Panc1 (cell line): ENCODE data around the gene TMEM129. TPM values are rescaled to one million over a fixed set of nuclear protein-coding genes. Genes with fewer than 3 reads are reported as not detected.
A peak's percentile ranks its signal among the peaks of the same experiment; 100 is the strongest.

ENCODE experiments used
- ATAC-seq: fragments of 200-7000 bp; cut with Tn5 transposase; 2 replicates; pipeline ENCODE4 v1.9.1; 2020; ENCODE audit warnings: mild to moderate bottlenecking, moderate library complexity
- BruUV-seq: library from RNA; stranded (reverse); fragments of 400-500 nt; replicated peaks from 2 replicates; lab custom pipeline; 2021; lab: Mats Ljungman, UMichigan
- CTCF ChIA-PET: fragments of 300-600 bp; sonication (Branson Sonifier 250); formaldehyde crosslinking; loops from one replicate; lab custom pipeline; 2022; ENCODE audit warnings: antibody characterized with exemption; lab: Charles Lee
- POLR2A ChIA-PET: fragments of 300-600 bp; sonication (Branson Sonifier 250); formaldehyde crosslinking; loops from one replicate; lab custom pipeline; 2022; ENCODE audit warnings: antibody characterized with exemption; lab: Charles Lee
- DNase-seq: peaks from one replicate; pipeline ENCODE4 v3.0.0-alpha.2; 2010; ENCODE audit warnings: low read depth, low spot score
- H3K27ac ChIP-seq: 2 replicates; pipeline ENCODE4 v1.5.1; 2011; ENCODE audit warnings: mild to moderate bottlenecking, low read length, inconsistent platforms
- H3K27me3 ChIP-seq: fragments of 200-500 bp; sonication (Bioruptor generic); 2 replicates; pipeline ENCODE4 v1.6.0; 2014; ENCODE audit warnings: low read length, inconsistent platforms; ENCODE audit not compliant: control insufficient read depth, insufficient read depth
- H3K36me3 ChIP-seq: fragments of 200-500 bp; sonication (Bioruptor generic); 2 replicates; pipeline ENCODE4 v1.5.1; 2014; ENCODE audit warnings: inconsistent platforms, mild to moderate bottlenecking, low read length, moderate library complexity; ENCODE audit not compliant: control insufficient read depth, insufficient read depth
- H3K4me1 ChIP-seq: 2 replicates; pipeline ENCODE4 v1.5.1; 2011; ENCODE audit warnings: inconsistent platforms, mild to moderate bottlenecking, low read length, moderate library complexity; ENCODE audit not compliant: control insufficient read depth, insufficient read depth
- H3K4me3 ChIP-seq, 2 experiments: 2 replicates each; pipeline ENCODE4 v1.5.1; 2011 to 2012; ENCODE audit warnings: low read depth in 2 of 2, low read length in 2 of 2, mild to moderate bottlenecking in 2 of 2, inconsistent platforms in 1 of 2, moderate library complexity in 1 of 2
- H3K9me3 ChIP-seq: fragments of 200-500 bp; sonication (Bioruptor generic); 2 replicates; pipeline ENCODE4 v1.5.1; 2014; ENCODE audit warnings: low read depth, mild to moderate bottlenecking, inconsistent platforms, low read length, moderate library complexity; ENCODE audit not compliant: control insufficient read depth, insufficient read depth
- CTCF ChIP-seq: fragments of 450-650 bp; IDR thresholded peaks from 2 replicates; pipeline ENCODE4 v1.5.1; 2017; ENCODE audit warnings: mild to moderate bottlenecking
- POLR2AphosphoS5 ChIP-seq: IDR thresholded peaks from 2 replicates; pipeline ENCODE4 v1.6.1; 2012; ENCODE audit warnings: mild to moderate bottlenecking, low read depth, low read length, moderate library complexity
- REST ChIP-seq, 2 experiments: IDR thresholded peaks; 2 replicates each; pipeline ENCODE4 v1.6.1; 2011 to 2012; ENCODE audit warnings: low read depth in 2 of 2, control low read depth in 1 of 2, low read length in 1 of 2, mild to moderate bottlenecking in 1 of 2, moderate library complexity in 1 of 2; ENCODE audit not compliant: insufficient read depth in 1 of 2
- SIN3A ChIP-seq: IDR thresholded peaks from 2 replicates; pipeline ENCODE4 v1.6.1; 2012; ENCODE audit warnings: low read depth, mild to moderate bottlenecking, low read length, moderate library complexity, borderline replicate concordance; ENCODE audit not compliant: insufficient read depth
- TCF7L2 ChIP-seq: IDR thresholded peaks from 2 replicates; pipeline ENCODE4 v1.6.1; 2011; ENCODE audit warnings: mild to moderate bottlenecking, low read depth, low read length, inconsistent platforms
- in situ Hi-C: cut with HindIII; loops from 2 replicates; pipeline ENCODE4 v1.10.0; 2016; ENCODE audit warnings: low sequenced_read_pairs, low pct_unique_long_range_greater_than_20kb
- intact Hi-C: fragments of 100-400 bp; cut with micrococcal nuclease; formaldehyde crosslinking; loops from one replicate; pipeline ENCODE4 v1.10.0; 2022; ENCODE audit not compliant: unreplicated experiment
- total RNA-seq: library from RNA; stranded (reverse); gene quantifications from one replicate; pipeline ENCODE4 v1.2.1, GENCODE V29; 2021; ENCODE audit not compliant: unreplicated experiment

TMEM129 gene
- total RNA-seq, 1 experiment from 2014 or later: 32.6 TPM

DNA sequence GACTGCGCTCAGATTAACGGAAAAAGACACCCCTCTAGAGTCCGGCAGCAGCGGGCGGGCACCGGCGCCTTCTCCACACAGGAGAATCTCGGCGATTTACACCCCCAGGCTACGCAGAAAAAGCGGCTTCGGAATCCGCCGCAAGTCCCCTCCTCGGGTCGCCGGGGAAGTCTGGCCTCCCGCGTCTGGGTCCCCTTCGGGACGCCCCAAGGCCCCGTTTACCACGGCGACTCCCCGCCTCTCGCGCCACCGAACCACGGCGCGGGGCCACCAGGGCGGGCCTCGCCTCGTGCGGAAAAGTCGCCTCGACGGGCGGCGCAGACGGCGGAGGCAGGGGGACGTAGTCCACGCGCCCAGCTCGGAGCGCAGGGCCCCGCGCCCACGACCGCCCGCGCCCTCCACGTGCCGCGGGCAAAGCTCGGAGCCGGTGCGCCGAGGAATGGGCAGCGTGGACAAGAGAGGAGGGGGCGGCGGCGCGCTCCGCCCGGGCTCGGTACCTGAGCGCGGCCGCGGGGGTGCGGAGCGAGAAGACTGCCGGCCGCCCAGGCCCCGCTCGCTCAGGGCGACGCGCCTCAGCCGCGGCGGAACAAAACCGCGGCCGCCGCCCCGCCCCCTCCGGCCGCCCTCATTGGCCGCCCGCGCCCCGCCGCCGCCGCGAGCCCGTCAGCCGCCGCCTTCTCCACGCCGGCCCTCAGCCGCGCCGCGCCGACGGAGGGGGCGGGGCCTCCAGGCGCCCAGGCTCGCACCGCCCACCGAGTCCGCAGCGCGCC lies 37.2 kb downstream of the TMEM129 start, which contains the start of gene FAM53A:
TSS of gene FAM53A (minus strand) at position 578 of the 770 bp plus-strand sequence. CDS start 15,572 bp downstream, outside the sequence.
- peak; percentile 93 for ATAC-seq
- no TSS peak for BruUV-seq
- no peak for DNase-seq
- TF ChIP-seq REST (IDR thresholded peaks at IDR 0.05; ENCODE audit: insufficient read depth in 1 of 2, low read depth in 2 of 2, low read length in 1 of 2): no peak
- Histone ChIP-seq H3K9me3 (no peaks in the 10 kb centered on the region), H3K4me1 (peaks cover 15% of the 10 kb centered on the region), H3K36me3 (no peaks in the 10 kb centered on the region), H3K4me3 (peak within 1 kb of the TSS; percentile 61 to 66), H3K27ac (peak within 1 kb of the TSS; percentile 86), H3K27me3 (no peaks in the 10 kb centered on the region)
- ChIA-PET POLR2A (no interaction called here), CTCF (no interaction called here)
- intact Hi-C loops: no loop called here
- in situ Hi-C loops: no loop called here

DNA sequence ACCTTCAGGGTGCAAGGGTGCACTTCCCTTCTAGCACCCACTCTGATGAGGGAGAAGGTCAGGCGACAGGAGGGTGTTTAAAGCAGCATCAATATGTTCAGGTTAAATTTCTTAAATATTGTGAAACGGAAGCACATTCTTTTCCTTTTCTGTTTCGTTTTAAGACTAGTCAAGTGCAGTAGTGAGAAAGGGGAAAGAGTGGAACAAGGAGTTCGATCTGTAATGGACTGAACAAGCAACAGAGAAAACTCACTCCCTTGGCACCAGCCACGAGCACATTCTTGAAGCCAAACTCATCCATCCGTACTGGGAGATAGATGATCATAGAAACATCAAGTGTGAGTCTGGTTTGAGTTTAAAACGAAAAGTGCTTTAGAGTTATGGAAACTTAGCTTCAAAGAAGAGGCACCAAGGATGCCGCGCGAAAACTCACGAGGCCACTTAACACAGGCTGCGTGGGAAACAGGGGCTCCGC lies 37.8 kb downstream of the TMEM129 start:
- H3K27me3 ChIP-seq: no peaks in the 10 kb centered on the region
- no TSS peak for BruUV-seq
- DNase-seq: peak; percentile 25
- no peak for ATAC-seq
- no peaks in the 10 kb centered on the region for H3K9me3 ChIP-seq
- H3K36me3 ChIP-seq: no peaks in the 10 kb centered on the region
- H3K4me1 ChIP-seq: peaks cover 15% of the 10 kb centered on the region
- ChIA-PET CTCF (interaction anchor here (0.7 kb wide), 1 partner anchor 54 kb away, joined by 3 read pairs; no protein-coding TSS in a partner anchor), POLR2A (no interaction called here)
- TF ChIP-seq SIN3A (no peak), CTCF (no peak), POLR2AphosphoS5 (no peak), REST (IDR thresholded peaks at IDR 0.05; ENCODE audit: insufficient read depth in 1 of 2, low read depth in 2 of 2, low read length in 1 of 2) (no peak), TCF7L2 (no peak)
- in situ Hi-C loops: no loop called here
- H3K4me3 ChIP-seq: peak overlapping the region; percentile 61 to 66
- H3K27ac ChIP-seq: peak overlapping the region; percentile 86
- intact Hi-C loops: no loop called here
